HepG2 (cell line): ENCODE measurements around the gene VTI1B. TPM values are rescaled to one million over a fixed set of nuclear protein-coding genes. Genes with fewer than 3 reads are reported as not detected.

Source experiments
- HNRNPK ChIP-seq: fragments of 200-400 bp; formaldehyde crosslinking; IDR thresholded peaks from 2 replicates; pipeline ENCODE4 v1.6.1; 2018; ENCODE audit warnings: low read length, low read depth, moderate library complexity, mild to moderate bottlenecking; ENCODE audit not compliant: poor library complexity, severe bottlenecking
- JUNB ChIP-seq: sonication (generic); formaldehyde crosslinking; IDR thresholded peaks from 2 replicates; pipeline ENCODE4 v1.8.0; 2022; ENCODE audit warnings: missing genetic modification reagents, mild to moderate bottlenecking, borderline replicate concordance
- MED13 ChIP-seq: sonication (generic); formaldehyde crosslinking; IDR thresholded peaks from 2 replicates; pipeline ENCODE4 v1.5.0; 2020; ENCODE audit warnings: missing genetic modification reagents
- MTA3 ChIP-seq: sonication (generic); formaldehyde crosslinking; IDR thresholded peaks from 2 replicates; pipeline ENCODE4 v1.4.0; 2020; ENCODE audit warnings: missing genetic modification reagents
- NBN ChIP-seq: fragments of 450-650 bp; conservative IDR thresholded peaks from 2 replicates; pipeline ENCODE4 v1.6.1; 2017
- NFRKB ChIP-seq: fragments of 450-650 bp; IDR thresholded peaks from 2 replicates; pipeline ENCODE4 v1.6.1; 2017
- SOX5 ChIP-seq: IDR thresholded peaks from 2 replicates; pipeline ENCODE4 v1.6.1; 2016; ENCODE audit warnings: borderline replicate concordance
- ZBTB7B ChIP-seq: sonication (generic); formaldehyde crosslinking; IDR thresholded peaks from 2 replicates; pipeline ENCODE4 v1.4.0; 2020; ENCODE audit warnings: missing genetic modification reagents
- ZIK1 ChIP-seq: sonication (generic); formaldehyde crosslinking; IDR thresholded peaks from 2 replicates; pipeline ENCODE4 v1.5.0; 2020; ENCODE audit warnings: mild to moderate bottlenecking, low read depth, missing genetic modification reagents, borderline replicate concordance
- ZNF136 ChIP-seq: sonication (generic); formaldehyde crosslinking; IDR thresholded peaks from 2 replicates; pipeline ENCODE4 v1.8.1; 2022; ENCODE audit warnings: low read depth, mild to moderate bottlenecking, moderate library complexity, missing genetic modification reagents
- ZNF24 ChIP-seq: fragments of 450-650 bp; IDR thresholded peaks from 2 replicates; pipeline ENCODE4 v1.6.1; 2017; ENCODE audit warnings: antibody characterized with exemption, mild to moderate bottlenecking
- ZNF674 ChIP-seq: sonication (generic); formaldehyde crosslinking; IDR thresholded peaks from 2 replicates; pipeline ENCODE4 v1.5.0; 2020; ENCODE audit warnings: low read depth, mild to moderate bottlenecking, missing genetic modification reagents
- ZNF878 ChIP-seq: sonication (generic); formaldehyde crosslinking; IDR thresholded peaks from 2 replicates; pipeline ENCODE4 v1.8.1; 2023; ENCODE audit warnings: mild to moderate bottlenecking, missing genetic modification reagents, moderate library complexity
- polyA plus RNA-seq, 8 experiments: library from polyadenylated mRNA; depleted of rRNA in 3 of 8; stranded (reverse) in 7 of 8; unstranded in 1 of 8; fragments of >200 nt; fragmentation: Illumina TruSeq in 4 of 8; extraction: Trizol in 4 of 8; gene quantifications; 2 replicates each; pipeline versions ENCODE4 v1.2.1 to v1.2.3, GENCODE V29; 2011 to 2016; ENCODE audit warnings: low read depth in 4 of 8, missing spikeins in 1 of 8, mixed read lengths in 1 of 8; ENCODE audit not compliant: insufficient read depth in 1 of 8
- total RNA-seq, 5 experiments: library from RNA; depleted of rRNA; stranded (reverse); fragments of >200 nt; fragmentation: Illumina TruSeq; extraction: Trizol; gene quantifications; 2 replicates each; pipeline ENCODE4 v1.2.3, GENCODE V29; 2016; ENCODE audit warnings: low read depth in 1 of 5
- TF ChIP-seq, protein P1 (sequence below): sonication (generic); formaldehyde crosslinking; IDR thresholded peaks from one replicate; pipeline ENCODE4 v1.5.1; 2020; ENCODE audit warnings: mild to moderate bottlenecking, missing genetic modification reagents; ENCODE audit errors: not compliant biosample characterization
- TF ChIP-seq, protein P2 (sequence below): sonication (generic); formaldehyde crosslinking; IDR thresholded peaks from 2 replicates; pipeline ENCODE4 v1.4.0; 2020; ENCODE audit warnings: missing genetic modification reagents, borderline replicate concordance
- TF ChIP-seq, protein P3 (sequence below): sonication (generic); formaldehyde crosslinking; conservative IDR thresholded peaks from 2 replicates; pipeline ENCODE4 v1.4.0; 2020; ENCODE audit warnings: missing genetic modification reagents

The VTI1B gene
- total and polyA plus RNA-seq, 2 of the 13 experiments (the other 11 are each of a cell fraction or from before 2014, with no cell fraction given): 39.0 to 103 TPM

DNA sequence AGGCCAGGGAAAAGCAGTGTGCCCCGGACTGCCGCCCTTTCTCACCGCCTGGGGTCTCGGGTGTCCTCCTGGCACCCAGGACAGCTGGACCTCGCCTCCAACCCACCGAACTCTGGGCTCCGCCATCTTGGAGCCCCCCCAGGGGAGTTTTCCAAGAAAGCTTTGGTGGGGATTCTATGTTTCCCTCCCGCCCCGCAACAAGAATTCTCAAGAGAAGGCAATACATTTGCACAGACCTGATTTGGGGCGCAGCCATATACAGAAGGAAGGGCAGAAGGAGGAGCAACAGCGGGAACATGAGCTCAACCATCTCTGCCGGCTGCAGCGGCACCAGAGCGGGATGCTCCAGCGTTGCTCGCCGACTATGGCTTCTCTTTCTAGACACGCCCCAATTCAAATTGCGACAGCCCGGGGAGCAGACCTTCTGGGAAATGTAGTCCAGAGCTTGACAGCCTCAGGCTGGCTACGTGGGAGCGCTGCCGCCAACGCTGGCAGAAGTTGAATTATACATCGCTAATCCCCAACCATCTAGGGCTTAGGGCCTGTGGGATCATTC, 21.0 kb upstream of the VTI1B start, which contains the start of gene RDH11 (continued):
- TF ChIP-seq, protein P1, sequence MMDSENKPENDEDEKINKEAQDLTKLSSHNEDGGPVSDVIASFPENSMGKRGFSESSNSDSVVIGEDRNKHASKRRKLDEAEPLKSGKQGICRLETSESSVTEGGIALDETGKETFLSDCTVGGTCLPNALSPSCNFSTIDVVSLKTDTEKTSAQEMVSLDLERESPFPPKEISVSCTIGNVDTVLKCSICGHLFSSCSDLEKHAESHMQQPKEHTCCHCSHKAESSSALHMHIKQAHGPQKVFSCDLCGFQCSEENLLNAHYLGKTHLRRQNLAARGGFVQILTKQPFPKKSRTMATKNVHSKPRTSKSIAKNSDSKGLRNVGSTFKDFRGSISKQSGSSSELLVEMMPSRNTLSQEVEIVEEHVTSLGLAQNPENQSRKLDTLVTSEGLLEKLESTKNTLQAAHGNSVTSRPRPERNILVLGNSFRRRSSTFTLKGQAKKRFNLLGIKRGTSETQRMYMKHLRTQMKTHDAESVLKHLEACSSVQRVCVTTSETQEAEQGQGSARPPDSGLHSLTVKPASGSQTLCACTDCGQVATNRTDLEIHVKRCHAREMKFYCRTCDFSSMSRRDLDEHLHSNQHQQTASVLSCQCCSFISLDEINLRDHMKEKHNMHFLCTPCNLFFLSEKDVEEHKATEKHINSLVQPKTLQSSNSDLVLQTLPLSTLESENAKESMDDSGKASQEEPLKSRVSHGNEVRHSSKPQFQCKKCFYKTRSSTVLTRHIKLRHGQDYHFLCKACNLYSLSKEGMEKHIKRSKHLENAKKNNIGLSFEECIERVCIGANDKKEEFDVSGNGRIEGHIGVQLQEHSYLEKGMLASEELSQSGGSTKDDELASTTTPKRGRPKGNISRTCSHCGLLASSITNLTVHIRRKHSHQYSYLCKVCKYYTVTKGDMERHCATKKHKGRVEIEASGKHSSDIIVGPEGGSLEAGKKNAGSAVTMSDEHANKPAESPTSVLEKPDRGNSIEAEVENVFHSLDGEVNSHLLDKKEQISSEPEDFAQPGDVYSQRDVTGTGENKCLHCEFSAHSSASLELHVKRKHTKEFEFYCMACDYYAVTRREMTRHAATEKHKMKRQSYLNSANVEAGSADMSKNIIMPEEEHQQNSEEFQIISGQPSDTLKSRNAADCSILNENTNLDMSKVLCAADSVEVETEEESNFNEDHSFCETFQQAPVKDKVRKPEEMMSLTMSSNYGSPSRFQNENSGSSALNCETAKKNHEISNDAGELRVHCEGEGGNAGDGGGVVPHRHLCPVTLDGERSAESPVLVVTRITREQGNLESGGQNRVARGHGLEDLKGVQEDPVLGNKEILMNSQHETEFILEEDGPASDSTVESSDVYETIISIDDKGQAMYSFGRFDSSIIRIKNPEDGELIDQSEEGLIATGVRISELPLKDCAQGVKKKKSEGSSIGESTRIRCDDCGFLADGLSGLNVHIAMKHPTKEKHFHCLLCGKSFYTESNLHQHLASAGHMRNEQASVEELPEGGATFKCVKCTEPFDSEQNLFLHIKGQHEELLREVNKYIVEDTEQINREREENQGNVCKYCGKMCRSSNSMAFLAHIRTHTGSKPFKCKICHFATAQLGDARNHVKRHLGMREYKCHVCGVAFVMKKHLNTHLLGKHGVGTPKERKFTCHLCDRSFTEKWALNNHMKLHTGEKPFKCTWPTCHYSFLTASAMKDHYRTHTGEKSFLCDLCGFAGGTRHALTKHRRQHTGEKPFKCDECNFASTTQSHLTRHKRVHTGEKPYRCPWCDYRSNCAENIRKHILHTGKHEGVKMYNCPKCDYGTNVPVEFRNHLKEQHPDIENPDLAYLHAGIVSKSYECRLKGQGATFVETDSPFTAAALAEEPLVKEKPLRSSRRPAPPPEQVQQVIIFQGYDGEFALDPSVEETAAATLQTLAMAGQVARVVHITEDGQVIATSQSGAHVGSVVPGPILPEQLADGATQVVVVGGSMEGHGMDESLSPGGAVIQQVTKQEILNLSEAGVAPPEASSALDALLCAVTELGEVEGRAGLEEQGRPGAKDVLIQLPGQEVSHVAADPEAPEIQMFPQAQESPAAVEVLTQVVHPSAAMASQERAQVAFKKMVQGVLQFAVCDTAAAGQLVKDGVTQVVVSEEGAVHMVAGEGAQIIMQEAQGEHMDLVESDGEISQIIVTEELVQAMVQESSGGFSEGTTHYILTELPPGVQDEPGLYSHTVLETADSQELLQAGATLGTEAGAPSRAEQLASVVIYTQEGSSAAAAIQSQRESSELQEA (CRISPR knock-in tag): no peak
- TF ChIP-seq ZIK1 (CRISPR knock-in tag) (no peak), SOX5 (peak; percentile 15; the same call in 1 of the 2 replicates), MED13 (CRISPR knock-in tag) (no peak), ZNF674 (CRISPR knock-in tag) (no peak), ZNF878 (CRISPR knock-in tag) (no peak), ZBTB7B (no peak), MTA3 (no peak), JUNB (no peak), NFRKB (no peak), HNRNPK (no peak), NBN (no peak), ZNF24 (no peak), ZNF136 (CRISPR knock-in tag) (no peak)
- TF ChIP-seq, protein P2, sequence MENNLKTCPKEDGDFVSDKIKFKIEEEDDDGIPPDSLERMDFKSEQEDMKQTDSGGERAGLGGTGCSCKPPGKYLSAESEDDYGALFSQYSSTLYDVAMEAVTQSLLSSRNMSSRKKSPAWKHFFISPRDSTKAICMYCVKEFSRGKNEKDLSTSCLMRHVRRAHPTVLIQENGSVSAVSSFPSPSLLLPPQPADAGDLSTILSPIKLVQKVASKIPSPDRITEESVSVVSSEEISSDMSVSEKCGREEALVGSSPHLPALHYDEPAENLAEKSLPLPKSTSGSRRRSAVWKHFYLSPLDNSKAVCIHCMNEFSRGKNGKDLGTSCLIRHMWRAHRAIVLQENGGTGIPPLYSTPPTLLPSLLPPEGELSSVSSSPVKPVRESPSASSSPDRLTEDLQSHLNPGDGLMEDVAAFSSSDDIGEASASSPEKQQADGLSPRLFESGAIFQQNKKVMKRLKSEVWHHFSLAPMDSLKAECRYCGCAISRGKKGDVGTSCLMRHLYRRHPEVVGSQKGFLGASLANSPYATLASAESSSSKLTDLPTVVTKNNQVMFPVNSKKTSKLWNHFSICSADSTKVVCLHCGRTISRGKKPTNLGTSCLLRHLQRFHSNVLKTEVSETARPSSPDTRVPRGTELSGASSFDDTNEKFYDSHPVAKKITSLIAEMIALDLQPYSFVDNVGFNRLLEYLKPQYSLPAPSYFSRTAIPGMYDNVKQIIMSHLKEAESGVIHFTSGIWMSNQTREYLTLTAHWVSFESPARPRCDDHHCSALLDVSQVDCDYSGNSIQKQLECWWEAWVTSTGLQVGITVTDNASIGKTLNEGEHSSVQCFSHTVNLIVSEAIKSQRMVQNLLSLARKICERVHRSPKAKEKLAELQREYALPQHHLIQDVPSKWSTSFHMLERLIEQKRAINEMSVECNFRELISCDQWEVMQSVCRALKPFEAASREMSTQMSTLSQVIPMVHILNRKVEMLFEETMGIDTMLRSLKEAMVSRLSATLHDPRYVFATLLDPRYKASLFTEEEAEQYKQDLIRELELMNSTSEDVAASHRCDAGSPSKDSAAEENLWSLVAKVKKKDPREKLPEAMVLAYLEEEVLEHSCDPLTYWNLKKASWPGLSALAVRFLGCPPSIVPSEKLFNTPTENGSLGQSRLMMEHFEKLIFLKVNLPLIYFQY: no peak
- TF ChIP-seq, protein P3, sequence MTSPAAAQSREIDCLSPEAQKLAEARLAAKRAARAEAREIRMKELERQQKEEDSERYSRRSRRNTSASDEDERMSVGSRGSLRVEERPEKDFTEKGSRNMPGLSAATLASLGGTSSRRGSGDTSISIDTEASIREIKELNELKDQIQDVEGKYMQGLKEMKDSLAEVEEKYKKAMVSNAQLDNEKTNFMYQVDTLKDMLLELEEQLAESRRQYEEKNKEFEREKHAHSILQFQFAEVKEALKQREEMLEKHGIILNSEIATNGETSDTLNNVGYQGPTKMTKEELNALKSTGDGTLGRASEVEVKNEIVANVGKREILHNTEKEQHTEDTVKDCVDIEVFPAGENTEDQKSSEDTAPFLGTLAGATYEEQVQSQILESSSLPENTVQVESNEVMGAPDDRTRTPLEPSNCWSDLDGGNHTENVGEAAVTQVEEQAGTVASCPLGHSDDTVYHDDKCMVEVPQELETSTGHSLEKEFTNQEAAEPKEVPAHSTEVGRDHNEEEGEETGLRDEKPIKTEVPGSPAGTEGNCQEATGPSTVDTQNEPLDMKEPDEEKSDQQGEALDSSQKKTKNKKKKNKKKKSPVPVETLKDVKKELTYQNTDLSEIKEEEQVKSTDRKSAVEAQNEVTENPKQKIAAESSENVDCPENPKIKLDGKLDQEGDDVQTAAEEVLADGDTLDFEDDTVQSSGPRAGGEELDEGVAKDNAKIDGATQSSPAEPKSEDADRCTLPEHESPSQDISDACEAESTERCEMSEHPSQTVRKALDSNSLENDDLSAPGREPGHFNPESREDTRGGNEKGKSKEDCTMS (CRISPR knock-in tag): no peak
